WTC11 (cell line): ENCODE results near the gene GLCCI1.

Source experiments
- FOXP1 ChIP-seq: sonication (generic); formaldehyde crosslinking; IDR thresholded peaks from 2 replicates; pipeline ENCODE4 v1.8.0; 2022; ENCODE audit warnings: missing genetic modification reagents, mild to moderate bottlenecking, moderate library complexity, borderline replicate concordance
- TCF7 ChIP-seq: sonication (generic); formaldehyde crosslinking; IDR thresholded peaks from 2 replicates; pipeline ENCODE4 v1.8.0; 2022; ENCODE audit warnings: mild to moderate bottlenecking, low read depth, missing genetic modification reagents, moderate library complexity
- TF ChIP-seq, protein P1 (sequence below): fragments of 200-600 bp; IDR thresholded peaks from 2 replicates; pipeline ENCODE4 v1.8.0; 2022; ENCODE audit warnings: antibody characterized with exemption

DNA sequence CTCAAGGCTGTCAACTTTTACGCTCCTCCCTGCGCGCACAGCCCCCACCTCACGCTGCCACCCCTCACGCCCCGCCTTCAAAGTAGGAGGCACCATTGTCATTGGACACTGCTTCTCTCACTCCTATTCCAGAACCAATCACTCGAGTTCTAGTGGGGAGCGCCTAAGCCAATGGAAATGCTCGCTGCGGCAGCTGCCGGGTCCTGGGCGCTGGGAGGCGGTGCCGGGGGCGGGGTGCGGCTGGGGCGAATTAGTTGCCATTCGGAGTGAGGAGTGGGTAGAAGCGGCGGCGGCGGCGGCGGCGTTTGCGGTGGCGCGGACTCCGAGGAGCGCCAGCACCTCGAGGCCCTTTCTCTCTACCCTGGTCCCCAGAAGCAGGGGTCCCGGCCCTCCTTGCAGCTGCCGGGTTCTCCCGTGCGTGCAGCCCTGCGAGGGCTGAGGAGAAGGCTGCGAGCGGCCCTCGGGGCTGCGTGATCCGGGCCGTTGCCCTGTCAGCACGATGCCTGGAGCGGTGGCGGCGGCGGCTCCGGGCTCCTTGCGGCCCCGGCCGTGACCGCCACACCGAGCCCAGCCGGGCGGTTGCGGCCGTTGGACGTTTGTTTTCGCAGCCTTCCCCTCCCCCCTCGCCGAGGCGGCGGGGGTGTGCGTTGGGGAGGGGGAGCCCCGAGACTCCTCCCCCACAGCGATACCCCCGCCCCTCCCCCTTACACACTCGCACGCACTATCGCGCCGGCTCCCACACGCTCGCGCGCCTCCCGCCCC, at the start of gene GLCCI1:
- no peak for TF ChIP-seq FOXP1
- no peak for TF ChIP-seq TCF7 (CRISPR knock-in tag)
- TF ChIP-seq, protein P1, sequence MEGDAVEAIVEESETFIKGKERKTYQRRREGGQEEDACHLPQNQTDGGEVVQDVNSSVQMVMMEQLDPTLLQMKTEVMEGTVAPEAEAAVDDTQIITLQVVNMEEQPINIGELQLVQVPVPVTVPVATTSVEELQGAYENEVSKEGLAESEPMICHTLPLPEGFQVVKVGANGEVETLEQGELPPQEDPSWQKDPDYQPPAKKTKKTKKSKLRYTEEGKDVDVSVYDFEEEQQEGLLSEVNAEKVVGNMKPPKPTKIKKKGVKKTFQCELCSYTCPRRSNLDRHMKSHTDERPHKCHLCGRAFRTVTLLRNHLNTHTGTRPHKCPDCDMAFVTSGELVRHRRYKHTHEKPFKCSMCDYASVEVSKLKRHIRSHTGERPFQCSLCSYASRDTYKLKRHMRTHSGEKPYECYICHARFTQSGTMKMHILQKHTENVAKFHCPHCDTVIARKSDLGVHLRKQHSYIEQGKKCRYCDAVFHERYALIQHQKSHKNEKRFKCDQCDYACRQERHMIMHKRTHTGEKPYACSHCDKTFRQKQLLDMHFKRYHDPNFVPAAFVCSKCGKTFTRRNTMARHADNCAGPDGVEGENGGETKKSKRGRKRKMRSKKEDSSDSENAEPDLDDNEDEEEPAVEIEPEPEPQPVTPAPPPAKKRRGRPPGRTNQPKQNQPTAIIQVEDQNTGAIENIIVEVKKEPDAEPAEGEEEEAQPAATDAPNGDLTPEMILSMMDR = no peak
